Upper lobe of left lung (tissue), 4 donors: ENCODE measurements around the gene TNNI2.
A peak's percentile ranks its signal among the peaks of the same experiment; 100 is the strongest.

Experiments
- EP300 ChIP-seq, 4 donors: sonication (generic); formaldehyde crosslinking; IDR thresholded peaks; one replicate each; pipeline ENCODE4 v1.5.1; 2017; ENCODE audit warnings: antibody characterized with exemption in 4 of 4, control low read depth in 2 of 4
- POLR2A ChIP-seq, 4 donors: fragments of 450-650 bp; IDR thresholded peaks; one replicate each; pipeline ENCODE4 v1.5.1; 2016 to 2017; ENCODE audit warnings: antibody characterized with exemption in 4 of 4, mild to moderate bottlenecking in 2 of 4
- POLR2AphosphoS5 ChIP-seq, 2 donors: sonication (generic); formaldehyde crosslinking; IDR thresholded peaks; one replicate each; pipeline ENCODE4 v1.5.1; 2017; ENCODE audit warnings: antibody characterized with exemption in 2 of 2
- TF ChIP-seq, protein P1 (sequence below), 6 experiments: fragments of 450-650 bp in 4 of 6; fragments of 200-600 bp in 2 of 6; sonication (generic) in 2 of 6; IDR thresholded peaks; one replicate each; pipeline ENCODE4 v1.5.1; 2016 to 2019; ENCODE audit warnings: antibody characterized with exemption in 6 of 6

DNA sequence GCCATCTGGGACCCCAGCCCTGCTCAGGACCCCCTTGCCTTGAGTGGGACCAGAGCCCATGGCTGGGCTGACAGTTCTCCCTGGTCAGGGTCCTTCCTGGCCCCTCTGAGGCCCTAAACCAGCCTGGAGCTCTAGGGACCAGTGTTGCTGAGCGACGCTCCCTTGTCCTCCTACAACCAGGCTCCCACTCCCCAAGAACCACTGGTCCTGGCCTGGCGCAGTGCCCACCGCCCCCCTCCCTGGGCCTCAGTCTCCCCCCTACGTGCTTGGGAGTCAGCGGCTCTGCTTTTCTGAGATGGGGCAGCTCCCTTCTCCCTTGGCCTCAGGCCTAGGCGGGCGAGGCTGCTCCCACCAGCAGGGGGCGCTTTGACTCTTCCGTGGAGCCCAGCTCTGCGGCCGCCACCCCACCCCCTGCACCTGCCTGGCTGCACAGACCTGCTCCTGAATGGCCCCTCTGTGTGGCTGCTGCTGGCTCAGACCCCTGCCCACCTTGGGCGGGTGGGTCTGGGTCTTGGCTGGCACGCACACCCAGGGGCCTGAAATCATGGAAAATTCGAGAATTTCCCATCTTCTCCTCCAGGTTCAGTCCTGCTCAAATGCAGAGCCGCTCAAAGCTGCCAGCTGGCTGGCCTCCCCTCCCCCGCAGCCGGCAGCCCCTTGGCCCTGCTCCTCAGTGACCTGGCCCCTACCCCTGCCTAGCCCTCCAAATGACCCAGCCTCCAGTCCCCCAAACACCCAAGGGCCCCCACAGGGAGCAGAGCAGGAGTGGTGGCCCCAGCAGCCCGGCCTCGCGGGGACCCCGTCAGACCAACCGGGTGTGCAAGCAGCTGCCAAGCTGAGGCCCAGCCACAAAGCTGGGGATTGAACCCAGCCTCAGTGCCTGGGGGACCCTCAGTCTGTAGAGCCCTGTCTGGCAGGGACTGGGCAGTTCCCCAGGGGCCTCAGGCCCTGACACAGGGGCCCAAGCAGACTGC, 43.8 kb downstream of the TNNI2 start:
- TF ChIP-seq POLR2A (IDR thresholded peaks at IDR 0.05) (no peak), POLR2AphosphoS5 (IDR thresholded peaks at IDR 0.05) (no peak), EP300 (IDR thresholded peaks at IDR 0.05) (no peak)
- TF ChIP-seq, protein P1, sequence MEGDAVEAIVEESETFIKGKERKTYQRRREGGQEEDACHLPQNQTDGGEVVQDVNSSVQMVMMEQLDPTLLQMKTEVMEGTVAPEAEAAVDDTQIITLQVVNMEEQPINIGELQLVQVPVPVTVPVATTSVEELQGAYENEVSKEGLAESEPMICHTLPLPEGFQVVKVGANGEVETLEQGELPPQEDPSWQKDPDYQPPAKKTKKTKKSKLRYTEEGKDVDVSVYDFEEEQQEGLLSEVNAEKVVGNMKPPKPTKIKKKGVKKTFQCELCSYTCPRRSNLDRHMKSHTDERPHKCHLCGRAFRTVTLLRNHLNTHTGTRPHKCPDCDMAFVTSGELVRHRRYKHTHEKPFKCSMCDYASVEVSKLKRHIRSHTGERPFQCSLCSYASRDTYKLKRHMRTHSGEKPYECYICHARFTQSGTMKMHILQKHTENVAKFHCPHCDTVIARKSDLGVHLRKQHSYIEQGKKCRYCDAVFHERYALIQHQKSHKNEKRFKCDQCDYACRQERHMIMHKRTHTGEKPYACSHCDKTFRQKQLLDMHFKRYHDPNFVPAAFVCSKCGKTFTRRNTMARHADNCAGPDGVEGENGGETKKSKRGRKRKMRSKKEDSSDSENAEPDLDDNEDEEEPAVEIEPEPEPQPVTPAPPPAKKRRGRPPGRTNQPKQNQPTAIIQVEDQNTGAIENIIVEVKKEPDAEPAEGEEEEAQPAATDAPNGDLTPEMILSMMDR (IDR thresholded peaks at IDR 0.05), result peak; percentile 88 to 95 (median 93)
